ENCODE results near the gene FIBCD1. TPM values are rescaled to one million over a fixed set of nuclear protein-coding genes. Genes with fewer than 3 reads are reported as not detected.

The FIBCD1 gene
- total and polyA plus RNA-seq, 9 of the 15 experiments (the other 6 are each of a cell fraction or from before 2014, with no cell fraction given): 0.53 to 1.2 (median 0.95) TPM; not detected in 4

GRCh38 chr9:130937146-130938076, 1.6 kb downstream of the FIBCD1 start (continued):
- TF ChIP-seq E2F1 (CRISPR knock-in tag; IDR thresholded peaks at IDR 0.05): peak; percentile 43; the same call in 1 of the 2 replicates
- TF ChIP-seq ZBTB12 (CRISPR knock-in tag; IDR thresholded peaks at IDR 0.05): no peak
- TF ChIP-seq, protein P1, sequence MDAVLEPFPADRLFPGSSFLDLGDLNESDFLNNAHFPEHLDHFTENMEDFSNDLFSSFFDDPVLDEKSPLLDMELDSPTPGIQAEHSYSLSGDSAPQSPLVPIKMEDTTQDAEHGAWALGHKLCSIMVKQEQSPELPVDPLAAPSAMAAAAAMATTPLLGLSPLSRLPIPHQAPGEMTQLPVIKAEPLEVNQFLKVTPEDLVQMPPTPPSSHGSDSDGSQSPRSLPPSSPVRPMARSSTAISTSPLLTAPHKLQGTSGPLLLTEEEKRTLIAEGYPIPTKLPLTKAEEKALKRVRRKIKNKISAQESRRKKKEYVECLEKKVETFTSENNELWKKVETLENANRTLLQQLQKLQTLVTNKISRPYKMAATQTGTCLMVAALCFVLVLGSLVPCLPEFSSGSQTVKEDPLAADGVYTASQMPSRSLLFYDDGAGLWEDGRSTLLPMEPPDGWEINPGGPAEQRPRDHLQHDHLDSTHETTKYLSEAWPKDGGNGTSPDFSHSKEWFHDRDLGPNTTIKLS (IDR thresholded peaks at IDR 0.05; ENCODE audit: borderline replicate concordance, low read depth): no peak
- no peak for TF ChIP-seq CREB5 (CRISPR knock-in tag; IDR thresholded peaks at IDR 0.05)
- TF ChIP-seq ZNF408 (CRISPR knock-in tag; IDR thresholded peaks at IDR 0.05; ENCODE audit: low read depth): no peak
- TF ChIP-seq, protein P2, sequence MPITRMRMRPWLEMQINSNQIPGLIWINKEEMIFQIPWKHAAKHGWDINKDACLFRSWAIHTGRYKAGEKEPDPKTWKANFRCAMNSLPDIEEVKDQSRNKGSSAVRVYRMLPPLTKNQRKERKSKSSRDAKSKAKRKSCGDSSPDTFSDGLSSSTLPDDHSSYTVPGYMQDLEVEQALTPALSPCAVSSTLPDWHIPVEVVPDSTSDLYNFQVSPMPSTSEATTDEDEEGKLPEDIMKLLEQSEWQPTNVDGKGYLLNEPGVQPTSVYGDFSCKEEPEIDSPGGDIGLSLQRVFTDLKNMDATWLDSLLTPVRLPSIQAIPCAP (CRISPR knock-in tag; IDR thresholded peaks at IDR 0.05; ENCODE audit: borderline replicate concordance): no peak
- no peak for TF ChIP-seq HDAC2 (IDR thresholded peaks at IDR 0.05)
- no peak for TF ChIP-seq ZNF316 (IDR thresholded peaks at IDR 0.05)
- TF ChIP-seq, protein P3, sequence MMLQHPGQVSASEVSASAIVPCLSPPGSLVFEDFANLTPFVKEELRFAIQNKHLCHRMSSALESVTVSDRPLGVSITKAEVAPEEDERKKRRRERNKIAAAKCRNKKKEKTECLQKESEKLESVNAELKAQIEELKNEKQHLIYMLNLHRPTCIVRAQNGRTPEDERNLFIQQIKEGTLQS (IDR thresholded peaks at IDR 0.05): no peak
- TF ChIP-seq, protein P3 (CRISPR knock-in tag; conservative IDR thresholded peaks at IDR 0.05): peak; percentile 20; the same call in 1 of the 2 replicates
- no peak for TF ChIP-seq RBM22 (IDR thresholded peaks at IDR 0.05; ENCODE audit: low read depth, low read length, poor library complexity, severe bottlenecking)
- no peak for TF ChIP-seq ZKSCAN3 (CRISPR knock-in tag; IDR thresholded peaks at IDR 0.05)
- TF ChIP-seq MTF1 (CRISPR knock-in tag; IDR thresholded peaks at IDR 0.05; ENCODE audit: borderline replicate concordance): no peak

Measured in K562 (cell line).